ENCODE measurements around the gene MORN4.

GRCh38 chr10:97577701-97578100, 55.6 kb downstream of the MORN4 start:
- no peak for TF ChIP-seq POLR2A (IDR thresholded peaks at IDR 0.05; ENCODE audit: low read length)
- no peak for TF ChIP-seq GATA1 (IDR thresholded peaks at IDR 0.05; ENCODE audit: low read depth, low read length)
